Activated T-cell treated with anti-CD3 and anti-CD28 coated beads, Interleukin-2, amount 50 U/mL, for 1 hour (primary cell): ENCODE data around the gene XPNPEP2.

Experiments
- DNase-seq: peaks from one replicate; pipeline ENCODE4 v3.0.0-alpha.2; 2020

The XPNPEP2 gene

DNA sequence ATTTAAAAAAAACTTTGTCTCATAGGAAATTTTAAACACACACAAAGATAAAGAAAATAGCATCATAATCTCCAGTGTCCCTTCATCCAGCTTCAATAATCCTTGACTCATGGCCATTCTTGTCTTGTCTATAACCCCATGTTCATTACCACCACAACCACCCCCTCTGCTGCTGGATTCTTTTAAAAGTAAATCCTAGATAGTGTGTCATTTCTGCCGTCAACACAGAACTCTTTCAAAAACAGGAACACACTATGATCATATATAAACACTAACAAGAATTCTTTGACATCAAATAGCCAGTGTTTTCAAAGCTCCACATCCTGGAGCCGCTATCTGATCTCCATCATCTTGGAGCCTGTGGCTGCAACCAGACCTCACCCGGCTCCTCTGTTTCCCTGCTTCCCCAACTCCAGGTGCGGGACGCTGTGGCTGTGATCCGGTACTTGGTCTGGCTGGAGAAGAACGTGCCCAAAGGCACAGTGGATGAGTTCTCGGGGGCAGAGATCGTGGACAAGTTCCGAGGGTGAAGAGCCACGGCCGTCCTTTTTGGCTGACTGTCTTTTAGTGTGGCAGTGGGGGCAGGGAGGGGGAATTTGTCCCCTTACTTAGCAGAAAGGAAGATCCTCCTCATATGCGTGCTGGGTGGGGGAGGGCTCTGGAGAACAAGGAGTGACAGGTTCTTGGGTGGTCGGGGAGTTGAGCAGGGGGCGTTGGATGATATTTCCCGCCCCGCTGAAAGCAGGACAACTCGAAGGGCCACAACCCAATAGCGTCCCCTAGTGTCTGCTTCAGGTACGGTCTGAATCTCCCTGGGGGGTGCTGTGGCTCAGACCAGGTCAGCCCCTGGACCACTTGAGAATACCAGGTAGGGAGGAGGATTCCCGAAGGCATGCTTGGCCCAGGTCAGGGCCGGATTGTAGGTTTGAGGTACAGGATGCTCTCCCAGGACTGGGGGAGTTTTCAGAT is 15.6 kb downstream of the XPNPEP2 start:
- no peak for DNase-seq

DNA sequence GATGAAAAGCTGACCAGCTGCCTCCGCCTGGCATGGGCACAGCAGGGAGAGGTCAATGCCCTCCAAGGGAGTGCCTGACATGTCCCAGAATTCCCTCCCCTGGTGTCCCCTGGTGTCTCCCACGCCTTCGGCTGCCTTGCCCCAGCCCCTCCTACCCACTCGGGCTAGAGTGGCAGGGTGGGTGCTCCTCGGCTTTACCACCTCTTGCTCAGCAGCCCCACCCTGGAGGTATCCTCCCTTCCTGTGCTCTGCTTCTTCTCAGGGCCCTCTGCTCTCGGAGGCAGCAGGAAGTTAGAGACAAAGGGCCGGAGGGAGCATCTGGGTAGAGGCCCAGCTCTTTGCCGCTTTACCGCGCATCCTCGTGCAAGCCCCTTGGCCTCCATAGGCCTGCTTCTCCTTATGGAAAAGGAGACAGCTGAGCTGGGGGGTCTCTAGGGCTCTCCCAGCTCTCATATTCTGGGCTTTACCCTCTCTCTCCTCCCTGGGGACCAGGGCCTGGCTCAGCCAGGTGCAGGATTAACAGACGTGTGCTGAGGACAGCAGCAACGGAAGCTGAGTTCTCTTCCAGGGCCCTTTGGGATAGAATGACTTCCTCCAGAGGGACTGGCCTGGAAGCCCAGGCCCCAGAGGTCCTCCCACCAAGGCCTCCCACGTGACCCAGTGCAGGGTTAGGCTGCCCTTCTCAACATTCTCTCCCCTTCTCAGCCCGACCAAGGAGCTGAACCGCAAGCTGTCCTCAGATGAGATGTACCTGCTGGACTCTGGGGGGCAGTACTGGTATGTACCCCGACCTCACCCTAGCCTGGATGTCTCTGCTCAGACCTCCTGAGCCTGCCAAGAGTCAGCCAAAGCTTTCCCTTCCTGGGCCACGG is 17.2 kb downstream of the XPNPEP2 start:
- no peak for DNase-seq

DNA sequence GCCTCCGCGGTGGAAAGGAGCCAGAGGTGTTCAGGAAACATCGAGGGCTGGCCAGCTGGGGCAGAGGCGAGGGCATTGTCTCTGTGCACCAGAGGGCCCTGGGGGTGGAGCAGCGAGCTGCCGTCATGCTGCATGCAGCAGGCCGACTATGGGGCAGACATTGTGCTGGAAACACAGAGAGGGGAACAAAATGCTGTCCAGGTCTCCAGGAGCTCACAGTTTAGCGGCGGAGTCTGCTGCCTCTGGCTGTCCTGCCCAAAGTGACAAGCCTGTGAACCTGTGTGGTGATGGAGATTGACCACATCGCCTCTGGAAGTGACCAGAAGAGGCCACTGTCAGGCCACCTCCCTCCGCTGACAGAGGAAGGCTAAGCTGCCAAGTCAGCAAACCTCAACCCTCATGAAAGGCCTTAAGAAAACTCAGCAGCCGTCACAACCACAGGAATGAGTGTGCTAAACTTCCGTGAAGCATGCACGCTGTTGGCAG is 20.8 kb downstream of the XPNPEP2 start:
- DNase-seq, result peak; percentile 58

DNA sequence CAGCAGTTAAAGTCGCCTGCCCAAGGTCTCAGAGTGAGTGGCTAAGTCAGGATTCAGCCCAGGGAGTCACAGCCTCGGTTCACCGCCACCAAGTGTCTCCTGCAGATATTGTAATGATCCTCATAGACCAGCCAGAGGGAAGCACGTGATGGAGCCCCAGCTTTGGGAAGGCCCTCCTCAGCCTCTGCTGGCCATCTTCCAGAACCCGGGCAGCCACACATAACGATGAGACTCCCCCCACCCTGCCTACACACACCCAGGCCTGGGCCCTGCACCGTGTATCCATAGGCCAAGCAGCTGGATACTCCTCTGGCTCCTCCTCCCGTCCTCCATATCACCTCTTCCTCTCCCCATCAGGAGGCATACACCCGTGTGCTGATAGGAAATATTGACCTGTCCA is 21.4 kb downstream of the XPNPEP2 start:
- no peak for DNase-seq

DNA sequence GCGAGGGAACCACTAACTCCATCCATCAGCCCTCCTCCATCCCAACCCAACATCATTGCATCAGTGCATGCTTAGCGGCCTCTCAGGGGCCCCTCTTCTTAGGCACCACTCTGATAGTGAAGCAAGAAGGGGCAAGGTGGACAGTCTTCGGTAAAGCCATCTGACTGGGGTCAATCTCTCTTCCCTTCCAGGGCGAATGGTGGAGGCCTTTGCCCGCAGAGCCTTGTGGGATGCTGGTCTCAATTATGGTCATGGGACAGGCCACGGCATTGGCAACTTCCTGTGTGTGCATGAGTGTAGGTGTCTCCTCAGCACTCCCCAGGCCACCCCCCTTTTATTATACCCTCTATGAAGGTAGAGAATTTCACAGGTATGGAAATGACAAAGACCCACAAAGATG is 22.2 kb downstream of the XPNPEP2 start:
- no peak for DNase-seq

DNA sequence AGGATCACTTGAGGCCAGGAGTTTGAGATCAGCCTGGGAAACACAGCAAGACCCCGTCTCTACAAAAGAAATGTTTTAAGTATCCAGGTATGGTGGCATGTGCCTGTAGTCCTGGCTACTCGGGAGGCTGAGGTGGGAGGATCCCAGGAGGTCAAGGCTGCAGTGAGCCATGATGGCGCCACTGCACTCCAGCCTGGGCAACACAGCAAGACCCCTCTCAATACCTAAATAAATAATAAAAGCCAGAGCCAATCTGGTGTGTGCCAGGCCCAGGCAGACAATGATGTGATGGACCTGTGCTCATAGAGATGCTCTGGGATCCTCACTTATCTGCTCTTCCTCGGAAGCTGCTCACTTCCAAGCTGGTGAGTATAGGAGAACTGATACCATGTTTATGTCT is 22.8 kb downstream of the XPNPEP2 start:
- DNase-seq, result no peak

DNA sequence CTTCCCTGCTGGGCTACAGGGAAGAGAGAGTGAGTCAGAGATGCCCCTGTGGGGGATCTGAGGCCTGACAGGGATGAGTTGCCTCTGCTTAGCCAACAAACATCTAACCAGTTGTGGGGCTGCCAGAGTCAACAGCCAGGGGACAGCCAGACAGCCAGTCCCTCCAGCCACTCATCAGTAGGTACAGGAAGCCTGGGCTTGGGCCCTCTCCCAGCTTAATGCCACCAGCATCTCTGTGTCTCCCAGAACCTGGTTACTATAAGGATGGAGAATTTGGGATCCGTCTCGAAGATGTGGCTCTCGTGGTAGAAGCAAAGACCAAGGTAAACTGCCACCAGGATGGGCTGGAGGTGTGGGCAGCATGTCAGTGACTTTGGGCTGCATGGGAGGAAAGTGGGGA is 23.7 kb downstream of the XPNPEP2 start:
- DNase-seq, result no peak

DNA sequence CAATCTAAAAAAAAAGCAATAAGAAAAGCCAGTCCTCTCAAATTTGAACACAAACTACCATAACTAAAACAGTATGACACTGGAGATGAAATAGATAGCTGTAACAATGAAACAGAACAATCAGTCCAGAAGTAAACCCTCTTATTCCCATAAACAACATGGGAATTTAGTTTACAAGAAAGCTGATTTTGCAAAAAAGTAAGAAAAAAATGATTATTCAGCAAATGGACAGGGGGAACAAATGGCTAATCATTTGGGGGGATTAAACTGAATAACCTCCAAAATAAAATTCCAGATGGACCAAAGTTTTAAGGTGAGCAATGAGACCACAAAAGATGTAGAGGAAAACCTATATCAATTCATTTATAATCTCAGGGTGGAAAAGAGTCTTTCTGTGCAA is 24.9 kb downstream of the XPNPEP2 start:
- DNase-seq, result no peak

DNA sequence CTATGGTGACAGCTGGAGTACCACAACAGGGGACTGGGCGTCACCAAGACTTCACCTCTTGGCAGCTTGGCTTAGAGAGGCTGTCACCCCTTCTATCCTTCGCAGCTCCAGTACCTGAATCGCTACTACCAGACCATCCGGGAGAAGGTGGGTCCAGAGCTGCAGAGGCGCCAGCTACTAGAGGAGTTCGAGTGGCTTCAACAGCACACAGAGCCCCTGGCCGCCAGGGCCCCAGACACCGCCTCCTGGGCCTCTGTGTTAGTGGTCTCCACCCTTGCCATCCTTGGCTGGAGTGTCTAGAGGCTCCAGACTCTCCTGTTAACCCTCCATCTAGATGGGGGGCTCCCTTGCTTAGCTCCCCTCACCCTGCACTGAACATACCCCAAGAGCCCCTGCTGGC is 29.4 kb downstream of the XPNPEP2 start:
- DNase-seq, result no peak

DNA sequence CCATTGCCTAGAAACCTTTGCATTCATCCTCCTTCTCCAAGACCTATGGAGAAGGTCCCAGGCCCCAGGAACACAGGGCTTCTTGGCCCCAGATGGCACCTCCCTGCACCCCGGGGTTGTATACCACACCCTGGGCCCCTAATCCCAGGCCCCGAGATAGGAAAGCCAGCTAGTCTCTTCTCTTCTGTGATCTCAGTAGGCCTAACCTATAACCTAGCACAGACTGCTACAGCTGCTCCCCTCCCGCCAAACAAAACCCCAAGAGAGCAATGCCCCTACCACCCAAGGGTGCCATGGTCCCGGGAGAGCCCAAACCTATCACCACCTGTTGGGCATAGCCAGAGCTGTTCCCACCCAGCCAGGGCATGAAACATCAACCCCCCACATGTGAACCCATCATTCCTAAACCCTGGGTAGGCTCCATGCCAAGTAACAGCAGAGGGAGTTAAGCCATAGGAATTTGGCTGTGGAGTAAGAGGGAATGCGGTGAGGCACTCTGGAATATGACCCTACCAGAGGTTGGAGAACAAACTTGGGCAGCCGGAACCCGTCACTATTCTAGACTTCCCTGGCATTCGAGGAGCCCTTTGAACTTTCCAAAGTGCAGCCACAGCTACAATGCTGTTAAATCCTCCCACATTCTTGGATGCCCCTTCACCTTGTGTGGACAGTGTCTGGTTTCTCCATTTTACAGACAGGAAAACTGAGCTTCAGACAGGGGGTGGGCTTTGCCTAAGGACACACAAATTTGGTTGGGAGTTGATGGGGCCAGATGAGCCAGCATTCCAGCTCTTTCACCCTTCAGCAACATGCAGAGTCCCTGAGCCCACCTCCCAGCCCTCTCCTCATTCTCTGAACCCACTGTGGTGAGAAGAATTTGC is 30.0 kb downstream of the XPNPEP2 start:
- DNase-seq, result no peak

DNA sequence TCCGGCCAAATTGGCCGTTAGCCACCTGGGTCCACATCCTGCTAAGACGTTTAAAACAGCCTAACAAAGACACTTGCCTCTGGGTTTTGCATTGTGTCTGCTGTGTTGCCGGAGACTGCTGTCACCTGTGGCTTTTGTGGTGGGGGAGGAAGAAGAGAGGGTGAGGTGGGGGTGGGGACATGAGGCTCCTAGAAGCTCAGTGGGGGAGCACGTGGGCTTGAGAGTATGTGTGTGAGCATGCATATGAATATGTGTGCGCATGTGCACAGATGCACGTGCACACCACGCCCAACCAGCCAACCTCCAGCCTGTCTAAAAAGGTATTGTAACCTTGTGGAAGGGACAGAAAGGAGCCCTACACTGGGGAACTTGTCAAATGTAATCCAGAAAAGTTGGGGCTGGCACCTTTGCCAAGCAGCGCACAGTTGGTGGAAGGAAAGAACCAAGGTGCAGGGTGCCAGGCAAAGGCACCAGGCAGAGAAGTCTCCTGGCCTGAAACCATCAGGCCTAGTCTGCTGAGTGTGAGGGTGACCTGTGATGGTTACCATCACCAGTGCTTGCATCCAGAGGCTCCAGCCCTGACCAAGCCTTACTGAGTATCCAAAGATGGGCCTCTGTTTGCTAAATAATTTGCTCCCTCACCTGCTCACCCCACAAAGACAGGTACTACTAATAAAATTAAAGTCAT is 30.8 kb downstream of the XPNPEP2 start:
- peak; percentile 63 for DNase-seq

DNA sequence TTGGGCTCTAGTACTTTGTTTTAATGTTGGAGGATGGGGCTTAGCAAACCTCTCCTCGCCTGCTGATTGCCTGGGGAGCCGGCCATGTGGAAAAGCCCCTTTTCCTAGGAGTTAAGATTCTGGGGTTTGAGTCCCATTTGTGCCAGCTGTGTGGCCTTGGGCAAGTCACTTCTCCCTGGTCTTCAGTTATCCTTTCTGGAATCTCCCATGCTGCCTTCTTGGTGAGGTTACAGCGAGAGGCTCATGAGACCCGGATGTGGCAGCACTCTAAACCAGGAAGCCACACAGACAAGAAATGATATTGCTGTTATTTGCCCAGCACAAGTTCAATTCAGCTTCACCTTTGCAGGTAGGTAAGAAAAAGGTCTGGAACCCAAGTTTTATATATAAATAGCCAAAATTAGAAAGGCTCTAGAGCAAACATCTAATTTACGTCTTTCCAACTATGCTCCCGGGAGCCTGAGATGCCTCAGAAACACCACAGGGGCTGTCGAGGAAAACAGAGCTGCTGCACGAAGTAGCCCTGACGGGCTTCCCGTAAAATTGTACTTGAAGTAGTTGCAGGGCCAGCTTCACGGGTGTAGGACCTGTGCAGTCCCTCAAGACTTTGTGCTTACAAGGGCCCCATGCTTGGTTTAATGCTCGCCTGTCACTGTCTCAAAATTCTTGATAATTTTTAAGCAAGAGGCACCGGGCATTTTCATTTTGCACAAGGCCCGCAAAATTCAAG is 32.7 kb downstream of the XPNPEP2 start:
- no peak for DNase-seq

DNA sequence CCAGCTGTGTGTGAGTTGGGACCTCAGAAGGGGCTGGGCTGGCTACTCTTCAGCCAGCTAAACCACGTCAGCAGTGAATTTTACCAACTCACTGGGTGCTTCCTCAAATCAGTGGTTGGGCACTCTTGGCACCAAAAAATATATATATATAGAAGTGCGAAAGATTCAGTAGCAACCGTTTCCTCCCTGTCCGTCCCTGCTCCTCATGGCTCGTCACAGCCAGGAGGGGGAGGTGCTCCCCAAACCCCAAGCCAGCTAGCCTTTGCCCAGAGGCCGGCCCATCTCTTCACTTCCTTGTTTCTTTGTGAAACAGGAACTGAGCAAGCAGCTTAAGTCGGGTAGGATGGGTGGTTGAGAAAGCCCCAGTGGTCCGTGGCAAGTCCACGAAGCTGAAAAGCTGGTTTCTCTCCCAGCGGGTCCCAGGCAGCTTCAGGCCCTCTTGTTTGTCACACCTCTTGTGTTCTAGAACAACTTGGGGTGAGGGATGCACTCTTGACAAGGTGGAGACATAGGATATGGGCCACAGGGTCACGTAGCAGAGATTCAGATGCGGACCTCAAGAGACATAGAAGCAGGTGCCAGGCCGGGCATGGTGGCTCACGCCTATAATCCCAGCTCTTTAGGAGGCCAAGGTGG is 34.1 kb downstream of the XPNPEP2 start:
- DNase-seq, result peak; percentile 45

DNA sequence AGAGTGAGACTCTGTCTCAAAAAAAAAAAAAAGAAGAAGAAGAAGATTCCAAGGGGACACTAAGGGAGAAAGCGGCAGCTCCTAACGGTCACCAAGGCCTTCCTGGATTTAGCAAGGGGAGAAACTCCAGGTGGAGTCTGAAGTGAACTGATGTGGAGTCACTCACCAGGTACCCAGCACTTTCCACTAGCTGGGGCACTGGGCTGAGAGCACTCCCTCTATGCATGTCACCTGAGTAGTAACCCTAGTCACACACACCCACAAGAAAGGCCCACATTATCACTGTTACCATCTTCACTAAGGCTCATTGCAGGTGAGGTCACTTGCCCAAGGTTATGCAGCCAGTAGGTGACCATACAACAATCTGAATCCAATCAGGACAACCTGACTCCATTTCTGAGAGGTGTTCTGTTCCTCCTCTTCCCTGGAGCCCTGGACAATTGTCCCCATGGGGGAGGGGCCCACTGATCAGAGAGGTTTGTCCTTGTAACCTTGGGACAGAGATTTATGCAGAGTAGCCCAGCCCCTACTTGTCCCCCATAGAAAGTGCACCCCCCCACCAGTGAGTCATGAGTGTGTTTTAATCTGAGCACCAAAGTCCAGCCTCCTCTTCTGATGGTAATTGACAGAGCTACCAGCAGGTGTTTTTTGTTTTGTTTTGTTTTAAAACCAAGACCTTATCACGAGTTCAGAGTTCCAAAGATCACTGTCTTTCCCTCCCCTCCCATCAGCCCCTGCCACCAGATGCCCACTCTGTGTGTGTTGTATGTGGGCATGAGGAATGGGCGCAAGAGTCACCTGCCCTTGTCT is 35.1 kb downstream of the XPNPEP2 start:
- no peak for DNase-seq

DNA sequence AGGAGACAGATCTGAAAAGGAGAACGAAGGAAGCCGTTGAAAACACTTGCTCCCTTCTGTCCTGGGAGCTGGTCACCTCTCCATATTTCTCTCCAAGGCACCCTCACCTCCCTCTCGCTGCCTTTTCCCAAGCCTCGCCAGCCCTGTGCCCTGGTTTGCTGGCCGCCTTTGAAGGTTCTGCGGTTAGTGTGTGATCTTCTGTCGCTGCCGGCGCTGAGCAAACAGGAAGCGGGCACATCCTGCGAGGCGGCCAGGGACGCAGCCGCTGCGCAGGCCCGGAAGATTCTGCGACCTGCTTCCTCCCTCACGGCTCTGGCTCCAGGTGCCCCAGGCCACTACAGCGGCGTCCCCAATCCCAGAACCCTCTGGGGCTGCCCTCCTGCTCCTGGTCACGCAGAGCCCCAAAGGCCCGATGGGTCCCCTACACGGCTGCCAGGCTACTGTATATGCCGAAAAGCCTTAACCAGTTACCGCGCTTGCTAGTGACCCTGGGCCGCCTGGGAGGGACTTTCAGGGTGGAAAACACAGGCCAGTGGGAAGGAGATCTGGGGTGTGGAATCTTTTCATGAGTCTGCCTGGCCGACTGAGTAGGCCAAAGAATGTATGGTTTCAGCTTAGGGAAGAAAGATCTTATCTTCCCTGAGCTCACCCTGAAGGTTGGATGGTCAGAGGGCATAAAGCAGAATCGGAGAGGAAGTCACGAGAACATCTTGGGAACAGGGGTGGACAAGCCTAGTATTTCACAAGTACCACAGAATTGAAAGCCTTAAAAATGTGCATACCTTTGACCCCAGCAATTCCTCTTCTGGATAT is 38.6 kb downstream of the XPNPEP2 start:
- peak; percentile 70 for DNase-seq

DNA sequence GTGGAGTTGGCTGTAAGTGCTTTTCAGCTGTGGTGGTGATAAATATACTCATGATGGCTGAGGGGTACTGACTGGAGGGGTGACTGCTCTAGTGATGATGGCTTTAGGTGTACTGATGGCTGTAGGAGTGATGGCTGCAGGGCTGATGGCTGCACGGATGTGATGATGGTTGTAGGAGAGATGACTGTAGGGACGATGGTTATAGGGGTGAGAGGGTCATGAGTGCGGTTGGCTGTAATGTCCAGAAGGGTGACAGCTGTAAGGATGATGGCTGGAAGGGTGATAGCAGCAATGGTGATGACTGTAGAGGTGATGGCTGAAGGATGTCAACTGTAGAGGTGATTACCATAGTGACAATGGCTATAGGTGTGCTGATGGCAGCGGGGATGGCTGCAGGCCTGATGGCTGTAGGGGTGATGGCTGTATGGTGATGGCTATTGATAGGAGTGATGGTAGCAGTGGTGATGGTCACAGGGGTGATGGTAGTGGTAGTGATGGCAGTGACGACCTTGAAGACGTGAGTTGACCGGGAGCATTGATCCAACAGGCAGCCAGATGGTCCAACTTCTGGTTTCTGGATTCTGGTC is 40.4 kb downstream of the XPNPEP2 start:
- DNase-seq, result no peak

DNA sequence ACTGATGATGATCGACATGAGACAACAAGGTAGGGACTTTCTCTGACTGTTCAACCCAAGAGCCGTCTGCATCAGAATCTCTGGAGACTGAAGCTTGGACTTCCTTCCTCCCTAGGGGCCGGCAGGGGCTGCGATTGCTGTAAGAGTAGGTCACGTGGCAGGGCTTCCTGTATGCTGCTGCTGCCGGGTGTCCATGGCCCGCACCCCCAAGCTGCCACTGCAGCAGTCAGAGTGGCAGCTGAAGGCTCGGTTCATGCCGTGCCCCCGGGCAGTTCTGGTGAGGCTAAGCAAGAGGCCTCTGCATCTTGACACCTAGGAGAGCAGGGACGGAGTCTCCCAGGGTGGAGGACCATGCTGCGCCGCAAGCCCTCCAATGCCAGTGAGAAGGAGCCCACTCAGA is 41.0 kb downstream of the XPNPEP2 start, which contains the start of gene SASH3:
Gene SASH3, plus strand, starts transcription at position 203 of the 400 bp plus-strand sequence. Its CDS starts 149 bp downstream, at position 352.
- DNase-seq, result peak; percentile 56

DNA sequence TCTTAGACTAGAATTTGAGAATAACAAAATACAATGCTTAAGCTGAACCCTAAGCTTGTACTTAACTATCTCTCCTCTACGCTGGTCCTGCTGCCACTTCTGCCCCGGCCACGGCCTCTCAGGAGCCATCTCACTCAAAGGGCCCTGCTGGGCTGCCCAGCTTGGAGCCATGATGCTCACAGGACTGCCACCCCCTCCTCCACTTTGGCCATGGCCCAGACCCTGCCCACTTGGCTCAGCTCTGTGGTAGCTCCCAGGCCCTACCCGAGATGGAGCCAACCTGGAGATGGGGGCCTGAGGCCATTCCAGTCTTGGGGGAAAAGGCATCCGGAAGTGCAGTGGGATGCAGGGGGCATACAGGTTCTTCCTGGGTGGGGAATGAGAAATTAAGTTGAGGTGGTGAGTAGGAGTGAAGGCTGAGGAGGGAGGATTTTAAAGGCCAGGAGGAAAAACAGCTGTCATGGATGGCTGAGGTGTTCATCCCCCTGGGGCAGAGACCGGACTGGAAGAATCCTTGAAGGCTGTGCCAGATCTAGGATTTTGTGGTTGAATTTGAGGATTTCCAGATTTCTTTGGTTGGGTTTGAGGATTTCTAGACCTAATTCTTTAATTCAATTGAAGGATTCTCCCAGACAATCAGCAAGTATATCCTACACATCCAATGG is 41.8 kb downstream of the XPNPEP2 start:
- no peak for DNase-seq
